HEK293 (cell line): ENCODE data around the gene CIART.

Experiments used
- EGR2 ChIP-seq: fragments of 450-650 bp; formaldehyde crosslinking; IDR thresholded peaks from 2 replicates; pipeline ENCODE4 v1.5.1; 2016; ENCODE audit warnings: low read depth, missing biosample characterization, missing genetic modification characterization
- FEZF1 ChIP-seq: fragments of 450-650 bp; formaldehyde crosslinking; IDR thresholded peaks from 2 replicates; pipeline ENCODE4 v1.5.1; 2016; ENCODE audit warnings: missing biosample characterization, missing genetic modification characterization
- HOXC10 ChIP-seq: sonication (generic); formaldehyde crosslinking; IDR thresholded peaks from 2 replicates; pipeline ENCODE4 v1.8.1; 2023; ENCODE audit warnings: mild to moderate bottlenecking, missing genetic modification reagents
- PBX3 ChIP-seq: sonication (generic); formaldehyde crosslinking; IDR thresholded peaks from 2 replicates; pipeline ENCODE4 v1.8.1; 2022; ENCODE audit warnings: mild to moderate bottlenecking, moderate library complexity, missing genetic modification reagents
- ZBTB44 ChIP-seq: fragments of 450-650 bp; IDR thresholded peaks from 2 replicates; pipeline ENCODE4 v1.5.1; 2018; ENCODE audit warnings: missing biosample characterization, mild to moderate bottlenecking, missing genetic modification characterization
- ZBTB8A ChIP-seq: fragments of 450-650 bp; formaldehyde crosslinking; IDR thresholded peaks from 2 replicates; pipeline ENCODE4 v1.5.1; 2016; ENCODE audit warnings: missing biosample characterization, missing genetic modification characterization
- ZNF133 ChIP-seq: fragments of 450-650 bp; formaldehyde crosslinking; IDR thresholded peaks from 2 replicates; pipeline ENCODE4 v1.5.1; 2016; ENCODE audit warnings: missing biosample characterization, missing genetic modification characterization
- ZNF146 ChIP-seq: fragments of 450-650 bp; formaldehyde crosslinking; IDR thresholded peaks from 2 replicates; pipeline ENCODE4 v1.5.1; 2016; ENCODE audit warnings: missing biosample characterization, missing genetic modification characterization
- ZNF174 ChIP-seq: fragments of 450-650 bp; formaldehyde crosslinking; IDR thresholded peaks from 2 replicates; pipeline ENCODE4 v1.5.0; 2017; ENCODE audit warnings: missing biosample characterization, mild to moderate bottlenecking, missing genetic modification characterization
- ZNF280D ChIP-seq: fragments of 450-650 bp; formaldehyde crosslinking; IDR thresholded peaks from 2 replicates; pipeline ENCODE4 v1.5.1; 2016; ENCODE audit warnings: missing biosample characterization, missing genetic modification characterization
- ZNF354C ChIP-seq: fragments of 450-650 bp; formaldehyde crosslinking; IDR thresholded peaks from 2 replicates; pipeline ENCODE4 v1.5.1; 2016; ENCODE audit warnings: missing biosample characterization, missing genetic modification characterization, low read depth, borderline replicate concordance
- ZNF416 ChIP-seq: fragments of 450-650 bp; formaldehyde crosslinking; IDR thresholded peaks from 2 replicates; pipeline ENCODE4 v1.5.1; 2016; ENCODE audit warnings: missing biosample characterization, missing genetic modification characterization
- ZNF426 ChIP-seq: fragments of 450-650 bp; formaldehyde crosslinking; IDR thresholded peaks from 2 replicates; pipeline ENCODE4 v1.5.1; 2017; ENCODE audit warnings: missing biosample characterization, missing genetic modification characterization, mild to moderate bottlenecking, inconsistent platforms, moderate library complexity
- ZNF558 ChIP-seq: fragments of 450-650 bp; formaldehyde crosslinking; IDR thresholded peaks from 2 replicates; pipeline ENCODE4 v1.5.1; 2016; ENCODE audit warnings: missing biosample characterization, missing genetic modification characterization
- ZNF561 ChIP-seq: fragments of 450-650 bp; IDR thresholded peaks from 2 replicates; pipeline ENCODE4 v1.5.1; 2018; ENCODE audit warnings: missing biosample characterization, missing genetic modification characterization, borderline replicate concordance
- ZNF585B ChIP-seq: fragments of 450-650 bp; formaldehyde crosslinking; IDR thresholded peaks from 2 replicates; pipeline ENCODE4 v1.5.1; 2016; ENCODE audit warnings: missing biosample characterization, missing genetic modification characterization
- ZNF610 ChIP-seq: fragments of 450-650 bp; formaldehyde crosslinking; IDR thresholded peaks from 2 replicates; pipeline ENCODE4 v1.5.1; 2016; ENCODE audit warnings: missing biosample characterization, missing genetic modification characterization, borderline replicate concordance
- ZNF654 ChIP-seq: fragments of 450-650 bp; formaldehyde crosslinking; IDR thresholded peaks from 2 replicates; pipeline ENCODE4 v1.5.1; 2016; ENCODE audit warnings: low read depth, missing biosample characterization, missing genetic modification characterization
- ZNF707 ChIP-seq: fragments of 450-650 bp; formaldehyde crosslinking; IDR thresholded peaks from 2 replicates; pipeline ENCODE4 v1.5.1; 2016; ENCODE audit warnings: missing biosample characterization, missing genetic modification characterization
- ZNF768 ChIP-seq: fragments of 450-650 bp; formaldehyde crosslinking; IDR thresholded peaks from 2 replicates; pipeline ENCODE4 v1.5.1; 2018; ENCODE audit warnings: missing biosample characterization, mild to moderate bottlenecking, missing genetic modification characterization
- TF ChIP-seq, protein P1 (sequence below): fragments of 450-650 bp; formaldehyde crosslinking; IDR thresholded peaks from 2 replicates; pipeline ENCODE4 v1.5.1; 2017; ENCODE audit warnings: missing biosample characterization, missing genetic modification characterization
- TF ChIP-seq, protein P2 (sequence below): fragments of 450-650 bp; formaldehyde crosslinking; IDR thresholded peaks from 2 replicates; pipeline ENCODE4 v1.5.1; 2016; ENCODE audit warnings: missing biosample characterization, missing genetic modification characterization
- TF ChIP-seq, protein P3 (sequence below): fragments of 450-650 bp; IDR thresholded peaks from 2 replicates; pipeline ENCODE4 v1.5.1; 2018; ENCODE audit warnings: missing biosample characterization, missing genetic modification characterization
- TF ChIP-seq, protein P4 (sequence below): fragments of 450-650 bp; formaldehyde crosslinking; IDR thresholded peaks from 2 replicates; pipeline ENCODE4 v1.5.1; 2016; ENCODE audit warnings: missing biosample characterization, missing genetic modification characterization

CIART gene

GRCh38 chr1:150234566-150235293, 47.6 kb upstream of the CIART start (continued):
- TF ChIP-seq, protein P1, sequence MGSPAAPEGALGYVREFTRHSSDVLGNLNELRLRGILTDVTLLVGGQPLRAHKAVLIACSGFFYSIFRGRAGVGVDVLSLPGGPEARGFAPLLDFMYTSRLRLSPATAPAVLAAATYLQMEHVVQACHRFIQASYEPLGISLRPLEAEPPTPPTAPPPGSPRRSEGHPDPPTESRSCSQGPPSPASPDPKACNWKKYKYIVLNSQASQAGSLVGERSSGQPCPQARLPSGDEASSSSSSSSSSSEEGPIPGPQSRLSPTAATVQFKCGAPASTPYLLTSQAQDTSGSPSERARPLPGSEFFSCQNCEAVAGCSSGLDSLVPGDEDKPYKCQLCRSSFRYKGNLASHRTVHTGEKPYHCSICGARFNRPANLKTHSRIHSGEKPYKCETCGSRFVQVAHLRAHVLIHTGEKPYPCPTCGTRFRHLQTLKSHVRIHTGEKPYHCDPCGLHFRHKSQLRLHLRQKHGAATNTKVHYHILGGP (tag by site-specific recombination), result no peak
- TF ChIP-seq, protein P2, sequence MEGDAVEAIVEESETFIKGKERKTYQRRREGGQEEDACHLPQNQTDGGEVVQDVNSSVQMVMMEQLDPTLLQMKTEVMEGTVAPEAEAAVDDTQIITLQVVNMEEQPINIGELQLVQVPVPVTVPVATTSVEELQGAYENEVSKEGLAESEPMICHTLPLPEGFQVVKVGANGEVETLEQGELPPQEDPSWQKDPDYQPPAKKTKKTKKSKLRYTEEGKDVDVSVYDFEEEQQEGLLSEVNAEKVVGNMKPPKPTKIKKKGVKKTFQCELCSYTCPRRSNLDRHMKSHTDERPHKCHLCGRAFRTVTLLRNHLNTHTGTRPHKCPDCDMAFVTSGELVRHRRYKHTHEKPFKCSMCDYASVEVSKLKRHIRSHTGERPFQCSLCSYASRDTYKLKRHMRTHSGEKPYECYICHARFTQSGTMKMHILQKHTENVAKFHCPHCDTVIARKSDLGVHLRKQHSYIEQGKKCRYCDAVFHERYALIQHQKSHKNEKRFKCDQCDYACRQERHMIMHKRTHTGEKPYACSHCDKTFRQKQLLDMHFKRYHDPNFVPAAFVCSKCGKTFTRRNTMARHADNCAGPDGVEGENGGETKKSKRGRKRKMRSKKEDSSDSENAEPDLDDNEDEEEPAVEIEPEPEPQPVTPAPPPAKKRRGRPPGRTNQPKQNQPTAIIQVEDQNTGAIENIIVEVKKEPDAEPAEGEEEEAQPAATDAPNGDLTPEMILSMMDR (tag by site-specific recombination), result no peak
- TF ChIP-seq ZNF707 (tag by site-specific recombination) (no peak), ZNF280D (no peak), EGR2 (tag by site-specific recombination) (0 out of 2 replicates have a peak, but pooled peaks have one; percentile 7), ZNF561 (tag by site-specific recombination) (peak; percentile 16; the same call in 1 of the 2 replicates), ZNF654 (no peak), ZNF146 (tag by site-specific recombination) (no peak), ZNF174 (tag by site-specific recombination) (no peak), FEZF1 (tag by site-specific recombination) (peak; percentile 23; the same call in 1 of the 2 replicates), ZNF133 (tag by site-specific recombination) (no peak), ZNF426 (tag by site-specific recombination) (no peak), HOXC10 (CRISPR knock-in tag) (no peak), ZNF416 (tag by site-specific recombination) (no peak), ZNF610 (tag by site-specific recombination) (peak; percentile 92), ZBTB8A (tag by site-specific recombination) (peak; percentile 84), ZNF768 (no peak), ZNF585B (tag by site-specific recombination) (no peak), ZNF558 (tag by site-specific recombination) (no peak), ZBTB44 (tag by site-specific recombination) (no peak), PBX3 (no peak), ZNF354C (tag by site-specific recombination) (no peak)
- TF ChIP-seq, protein P3, sequence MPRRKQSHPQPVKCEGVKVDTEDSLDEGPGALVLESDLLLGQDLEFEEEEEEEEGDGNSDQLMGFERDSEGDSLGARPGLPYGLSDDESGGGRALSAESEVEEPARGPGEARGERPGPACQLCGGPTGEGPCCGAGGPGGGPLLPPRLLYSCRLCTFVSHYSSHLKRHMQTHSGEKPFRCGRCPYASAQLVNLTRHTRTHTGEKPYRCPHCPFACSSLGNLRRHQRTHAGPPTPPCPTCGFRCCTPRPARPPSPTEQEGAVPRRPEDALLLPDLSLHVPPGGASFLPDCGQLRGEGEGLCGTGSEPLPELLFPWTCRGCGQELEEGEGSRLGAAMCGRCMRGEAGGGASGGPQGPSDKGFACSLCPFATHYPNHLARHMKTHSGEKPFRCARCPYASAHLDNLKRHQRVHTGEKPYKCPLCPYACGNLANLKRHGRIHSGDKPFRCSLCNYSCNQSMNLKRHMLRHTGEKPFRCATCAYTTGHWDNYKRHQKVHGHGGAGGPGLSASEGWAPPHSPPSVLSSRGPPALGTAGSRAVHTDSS (tag by site-specific recombination), result no peak
- TF ChIP-seq, protein P4, sequence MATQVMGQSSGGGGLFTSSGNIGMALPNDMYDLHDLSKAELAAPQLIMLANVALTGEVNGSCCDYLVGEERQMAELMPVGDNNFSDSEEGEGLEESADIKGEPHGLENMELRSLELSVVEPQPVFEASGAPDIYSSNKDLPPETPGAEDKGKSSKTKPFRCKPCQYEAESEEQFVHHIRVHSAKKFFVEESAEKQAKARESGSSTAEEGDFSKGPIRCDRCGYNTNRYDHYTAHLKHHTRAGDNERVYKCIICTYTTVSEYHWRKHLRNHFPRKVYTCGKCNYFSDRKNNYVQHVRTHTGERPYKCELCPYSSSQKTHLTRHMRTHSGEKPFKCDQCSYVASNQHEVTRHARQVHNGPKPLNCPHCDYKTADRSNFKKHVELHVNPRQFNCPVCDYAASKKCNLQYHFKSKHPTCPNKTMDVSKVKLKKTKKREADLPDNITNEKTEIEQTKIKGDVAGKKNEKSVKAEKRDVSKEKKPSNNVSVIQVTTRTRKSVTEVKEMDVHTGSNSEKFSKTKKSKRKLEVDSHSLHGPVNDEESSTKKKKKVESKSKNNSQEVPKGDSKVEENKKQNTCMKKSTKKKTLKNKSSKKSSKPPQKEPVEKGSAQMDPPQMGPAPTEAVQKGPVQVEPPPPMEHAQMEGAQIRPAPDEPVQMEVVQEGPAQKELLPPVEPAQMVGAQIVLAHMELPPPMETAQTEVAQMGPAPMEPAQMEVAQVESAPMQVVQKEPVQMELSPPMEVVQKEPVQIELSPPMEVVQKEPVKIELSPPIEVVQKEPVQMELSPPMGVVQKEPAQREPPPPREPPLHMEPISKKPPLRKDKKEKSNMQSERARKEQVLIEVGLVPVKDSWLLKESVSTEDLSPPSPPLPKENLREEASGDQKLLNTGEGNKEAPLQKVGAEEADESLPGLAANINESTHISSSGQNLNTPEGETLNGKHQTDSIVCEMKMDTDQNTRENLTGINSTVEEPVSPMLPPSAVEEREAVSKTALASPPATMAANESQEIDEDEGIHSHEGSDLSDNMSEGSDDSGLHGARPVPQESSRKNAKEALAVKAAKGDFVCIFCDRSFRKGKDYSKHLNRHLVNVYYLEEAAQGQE (tag by site-specific recombination), result no peak
